GM12892 (cell line): ENCODE measurements around the gene SERPIND1.
"Not testable (repeated sequence)": the region's sequence is repeated elsewhere in the genome, so short reads cannot be mapped to it uniquely, and the experiment has no call there.

Experiments used
- POLR2A ChIP-seq: IDR thresholded peaks from 2 replicates; pipeline ENCODE4 v1.6.1; 2011; ENCODE audit warnings: low read depth, low read length, control low read depth
- POLR2AphosphoS5 ChIP-seq: IDR thresholded peaks from 2 replicates; pipeline ENCODE4 v1.6.1; 2011; ENCODE audit warnings: low read depth, low read length, control low read depth

GRCh38 chr22:20825216-20825615 is 51.3 kb downstream of the SERPIND1 start:
- not testable (repeated sequence) for TF ChIP-seq POLR2A, POLR2AphosphoS5
